Prostate gland (tissue), 2 donors: ENCODE measurements around the gene CSRP1. TPM values are rescaled to one million over a fixed set of nuclear protein-coding genes. Genes with fewer than 3 reads are reported as not detected.

Source experiments
- DNase-seq: peaks from one replicate; pipeline ENCODE4 v3.0.0-alpha.2; 2019; ENCODE audit warnings: low spot score
- H3K27ac ChIP-seq, 2 donors: fragments of 200-600 bp; sonication (generic); 2 replicates each; pipeline ENCODE4 v1.5.1; 2017 to 2019
- H3K27me3 ChIP-seq: fragments of 200-600 bp; sonication (generic); replicated peaks from 2 replicates; pipeline ENCODE4 v1.5.1; 2019; ENCODE audit not compliant: insufficient read depth
- H3K36me3 ChIP-seq, 2 donors: fragments of 200-600 bp; sonication (generic); 1 replicate in 1 of 2; 2 replicates in 1 of 2; pipeline versions ENCODE4 v1.5.1 to v1.8.1; 2017 to 2019
- H3K4me1 ChIP-seq: fragments of 200-600 bp; sonication (generic); replicated peaks from 2 replicates; pipeline ENCODE4 v1.5.1; 2019
- H3K4me3 ChIP-seq, 2 donors: fragments of 200-600 bp; sonication (generic); 2 replicates each; pipeline ENCODE4 v1.5.1; 2017 to 2019
- H3K9me3 ChIP-seq: fragments of 200-600 bp; sonication (generic); 2 replicates; pipeline ENCODE4 v1.5.1; 2017
- CTCF ChIP-seq, 4 experiments: fragments of 200-600 bp in 2 of 4; fragments of 450-650 bp in 2 of 4; sonication (generic) in 2 of 4; IDR thresholded peaks; 1 replicate in 3 of 4; 2 replicates in 1 of 4; pipeline ENCODE4 v1.5.1; 2016 to 2019; ENCODE audit warnings: antibody characterized with exemption in 4 of 4, mild to moderate bottlenecking in 2 of 4, moderate library complexity in 2 of 4
- POLR2A ChIP-seq: fragments of 450-650 bp; IDR thresholded peaks from one replicate; pipeline ENCODE4 v1.6.1; 2016; ENCODE audit warnings: antibody characterized with exemption, mild to moderate bottlenecking
- POLR2AphosphoS5 ChIP-seq: sonication (generic); formaldehyde crosslinking; IDR thresholded peaks from one replicate; pipeline ENCODE4 v1.6.1; 2017; ENCODE audit warnings: antibody characterized with exemption
- WGBS: methylation state at CpG from one replicate; pipeline ENCODE4 v1.1.5; 2018; 5-methylcytosine and 5-hydroxymethylcytosine counted together
- intact Hi-C: fragments of 100-400 bp; cut with DNase I; formaldehyde crosslinking; loops from one replicate; pipeline ENCODE4 v1.14.2; 2022
- total RNA-seq, 2 donors: library from RNA; depleted of rRNA; stranded (reverse); fragments of >200 nt; gene quantifications; one replicate each; pipeline ENCODE4 v1.1.0, GENCODE V29; 2016

Gene CSRP1
- total RNA-seq: 1,000 to 10,000 TPM; 1,117 to 1,634 TPM

DNA sequence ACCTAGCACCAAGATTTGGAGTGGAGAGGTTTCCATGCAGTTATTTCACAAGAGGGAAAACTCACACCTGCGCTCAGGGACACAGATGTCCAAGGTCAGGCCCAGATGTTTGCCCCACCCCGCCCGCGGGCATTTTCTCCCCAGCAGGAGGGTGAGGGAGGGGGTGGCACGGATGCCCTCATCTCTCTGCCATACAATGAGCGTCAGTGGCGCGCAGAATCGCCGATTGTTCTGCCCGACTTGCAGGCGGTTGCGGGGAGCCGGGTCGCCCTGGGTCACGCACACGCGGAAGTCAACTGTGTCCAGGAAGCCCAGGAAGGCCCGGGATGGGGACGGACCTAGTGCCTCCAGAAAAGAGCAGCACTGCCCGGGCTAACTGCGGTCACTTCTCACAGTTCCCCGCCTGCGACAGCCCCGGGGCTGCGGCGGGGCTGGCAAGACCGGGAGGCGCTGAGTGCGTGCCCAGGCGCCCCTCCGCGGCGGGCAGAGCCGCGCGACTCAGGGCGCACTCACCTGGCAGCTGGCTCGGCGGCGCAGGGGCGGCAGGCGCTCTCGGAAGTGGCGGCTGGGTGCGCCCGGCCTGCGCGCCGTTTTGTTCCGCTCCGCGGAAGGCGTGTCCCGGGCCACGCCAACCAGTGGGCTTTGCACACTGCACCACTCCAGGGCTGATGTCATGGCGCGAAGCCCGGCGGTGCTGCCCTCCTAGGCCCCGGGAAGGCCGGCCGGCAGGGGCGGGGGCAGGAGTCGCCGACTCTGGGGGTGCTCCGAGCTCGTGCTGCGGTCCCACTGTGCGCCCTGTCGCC is at the start of gene CSRP1:
Gene CSRP1, minus strand, starts transcription at position 567 of the 803 bp plus-strand sequence. CDS start 10,820 bp downstream, outside the sequence.
- Histone ChIP-seq H3K27ac (peak within 1 kb of the TSS; percentile 91 to 96), H3K4me1 (peaks cover 17% of the 10 kb centered on the region), H3K4me3 (peak within 1 kb of the TSS; percentile 70 to 76), H3K9me3 (no peaks in the 10 kb centered on the region), H3K27me3 (no peaks in the 10 kb centered on the region), H3K36me3 (no peaks in the 10 kb centered on the region)
- intact Hi-C loops: no loop called here
- WGBS: 1% methylated on average over 45 of the region's 71 CpGs
- TF ChIP-seq POLR2AphosphoS5 (peak; percentile 75), CTCF (IDR thresholded peaks at IDR 0.05) (peak in 2 of 4 experiments; percentile 22 to 29), POLR2A (peak; percentile 94)
- DNase-seq: peak; percentile 78

- no peak for TF ChIP-seq CTCF (IDR thresholded peaks at IDR 0.05)
- TF ChIP-seq POLR2A: no peak
- no peak for TF ChIP-seq POLR2AphosphoS5
- intact Hi-C loops: no loop called here
- Histone ChIP-seq H3K27ac (no peak overlapping the region), H3K4me3 (no peak overlapping the region), H3K9me3 (no peaks in the 10 kb centered on the region), H3K36me3 (no peaks in the 10 kb centered on the region), H3K27me3 (no peaks in the 10 kb centered on the region), H3K4me1 (no peaks in the 10 kb centered on the region)
- WGBS: 77% methylated on average over 9 of the region's 9 CpGs
- no peak for DNase-seq
Observed at GRCh38 chr1:201555593-201555945, 48.6 kb upstream of the CSRP1 start.

- 91% methylated on average over 7 of the region's 7 CpGs for WGBS
- Histone ChIP-seq H3K27ac (no peak overlapping the region), H3K4me3 (no peak overlapping the region), H3K9me3 (no peaks in the 10 kb centered on the region), H3K27me3 (no peaks in the 10 kb centered on the region), H3K36me3 (no peaks in the 10 kb centered on the region), H3K4me1 (no peaks in the 10 kb centered on the region)
- intact Hi-C loops: no loop called here
- DNase-seq: no peak
- no peak for TF ChIP-seq POLR2AphosphoS5
- no peak for TF ChIP-seq CTCF (IDR thresholded peaks at IDR 0.05)
- TF ChIP-seq POLR2A: no peak
Observed at GRCh38 chr1:201554789-201555592, 48.1 kb upstream of the CSRP1 start.

- Histone ChIP-seq H3K4me3 (no peak overlapping the region), H3K9me3 (no peaks in the 10 kb centered on the region), H3K27me3 (no peaks in the 10 kb centered on the region), H3K36me3 (no peaks in the 10 kb centered on the region), H3K27ac (no peak overlapping the region), H3K4me1 (no peaks in the 10 kb centered on the region)
- intact Hi-C loops: no loop called here
- no peak for TF ChIP-seq POLR2AphosphoS5
- no peak for TF ChIP-seq POLR2A
- WGBS: 69% methylated on average over 10 of the region's 10 CpGs
- no peak for DNase-seq
Observed at GRCh38 chr1:201554190-201554600, 47.3 kb upstream of the CSRP1 start.

DNA sequence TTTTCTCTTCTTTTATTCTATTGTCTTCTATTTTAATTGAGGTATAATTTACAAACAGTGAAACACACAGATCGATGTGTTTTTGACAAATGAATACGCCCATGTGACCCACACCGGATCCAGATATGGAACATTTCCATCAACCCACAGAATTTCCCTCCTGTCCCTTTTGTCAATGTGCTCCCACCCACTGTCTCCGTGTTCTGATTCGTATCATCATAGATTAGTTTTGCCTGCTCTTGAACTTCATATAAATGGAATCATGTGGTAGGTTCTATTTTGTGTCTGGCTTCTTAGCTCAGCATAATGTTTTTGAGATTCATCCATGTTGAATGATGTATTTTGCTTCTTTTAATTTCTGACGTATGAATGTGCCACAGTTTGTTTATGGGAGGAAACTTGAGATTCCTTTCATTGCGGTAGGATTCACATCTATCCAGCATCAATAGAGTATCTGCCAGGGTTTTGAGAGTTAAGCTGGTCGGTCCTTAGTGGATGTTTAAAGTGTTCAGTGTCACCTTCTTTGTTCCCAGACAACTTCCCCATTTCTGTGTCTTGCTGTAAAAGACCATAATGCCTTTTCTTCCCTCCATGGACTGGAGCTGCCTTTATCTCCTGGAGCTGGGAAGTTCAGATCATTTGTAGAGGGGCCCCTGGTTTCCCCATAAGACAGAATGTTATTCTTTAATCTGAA is 46.7 kb upstream of the CSRP1 start:
- H3K36me3 ChIP-seq: no peaks in the 10 kb centered on the region
- H3K4me1 ChIP-seq: no peaks in the 10 kb centered on the region
- no peaks in the 10 kb centered on the region for H3K9me3 ChIP-seq
- no peak for DNase-seq
- no peak overlapping the region for H3K27ac ChIP-seq
- TF ChIP-seq POLR2A (no peak), POLR2AphosphoS5 (no peak)
- intact Hi-C loops: no loop called here
- 65% methylated on average over 8 of the region's 8 CpGs for WGBS
- H3K27me3 ChIP-seq: no peaks in the 10 kb centered on the region
- no peak overlapping the region for H3K4me3 ChIP-seq
